DND-41 (cell line): ENCODE data around the gene ACR.

Source experiments
- ATAC-seq: fragments of 200-7000 bp; cut with Tn5 transposase; 3 replicates; pipeline ENCODE4 v1.9.1; 2021; ENCODE audit warnings: low read depth; ENCODE audit not compliant: insufficient read depth
- DNase-seq: peaks from one replicate; pipeline ENCODE4 v3.0.0-alpha.2; 2020
- H2AFZ ChIP-seq: 2 replicates; pipeline ENCODE4 v1.6.0; 2012; ENCODE audit warnings: low read depth, low read length
- H3K27ac ChIP-seq: 2 replicates; pipeline ENCODE4 v1.5.1; 2012; ENCODE audit warnings: low read length, inconsistent platforms
- H3K27me3 ChIP-seq: fragments of 200-600 bp; sonication (generic); 2 replicates; pipeline ENCODE4 v1.6.0; 2012; ENCODE audit warnings: low read length, mild to moderate bottlenecking, inconsistent platforms; ENCODE audit not compliant: insufficient read depth, poor library complexity
- H3K36me3 ChIP-seq: 2 replicates; pipeline ENCODE4 v1.5.1; 2012; ENCODE audit warnings: low read length, inconsistent platforms; ENCODE audit not compliant: insufficient read depth
- H3K4me1 ChIP-seq: 2 replicates; pipeline ENCODE4 v1.5.1; 2012; ENCODE audit warnings: mild to moderate bottlenecking, low read length; ENCODE audit not compliant: insufficient read depth
- H3K4me2 ChIP-seq: 2 replicates; pipeline ENCODE4 v1.6.0; 2012; ENCODE audit warnings: mild to moderate bottlenecking, moderate library complexity, low read length, inconsistent platforms; ENCODE audit not compliant: insufficient read depth
- H3K4me3 ChIP-seq, 2 experiments: fragments of 200-600 bp in 1 of 2; shearing (Covaris generic) in 1 of 2; 2 replicates each; pipeline ENCODE4 v1.5.1; 2012 to 2016; ENCODE audit warnings: inconsistent platforms in 2 of 2, low read length in 2 of 2, mild to moderate bottlenecking in 2 of 2, low read depth in 1 of 2, moderate library complexity in 1 of 2
- H3K79me2 ChIP-seq: 2 replicates; pipeline ENCODE4 v1.6.0; 2012; ENCODE audit warnings: low read length, inconsistent platforms; ENCODE audit not compliant: insufficient read depth
- H3K9ac ChIP-seq: 2 replicates; pipeline ENCODE4 v1.6.0; 2012; ENCODE audit warnings: low read depth, mild to moderate bottlenecking, inconsistent platforms, low read length, moderate library complexity
- H3K9me3 ChIP-seq: 2 replicates; pipeline ENCODE4 v1.5.1; 2012; ENCODE audit warnings: low read length, moderate library complexity, mild to moderate bottlenecking, inconsistent platforms; ENCODE audit not compliant: insufficient read depth, severe bottlenecking
- H4K20me1 ChIP-seq: 2 replicates; pipeline ENCODE4 v1.6.0; 2012; ENCODE audit warnings: low read length; ENCODE audit not compliant: insufficient read depth
- CTCF ChIP-seq: IDR thresholded peaks from 2 replicates; pipeline ENCODE4 v1.5.1; 2012; ENCODE audit warnings: borderline replicate concordance, low read length, moderate library complexity, mild to moderate bottlenecking; ENCODE audit not compliant: poor library complexity, severe bottlenecking; ENCODE audit errors: extremely low read depth
- EZH2 ChIP-seq: IDR thresholded peaks from 3 replicates; pipeline ENCODE4 v1.6.1; 2012; ENCODE audit warnings: borderline replicate concordance, low read depth, mild to moderate bottlenecking, moderate library complexity, low read length, inconsistent platforms; ENCODE audit not compliant: severe bottlenecking

ACR gene

GRCh38 chr22:50731811-50732624 lies 6.0 kb upstream of the ACR start:
- H4K20me1 ChIP-seq, result no peaks in the 10 kb centered on the region
- peak; percentile 95 for TF ChIP-seq CTCF
- no peak for TF ChIP-seq EZH2
- H3K36me3 ChIP-seq, result no peaks in the 10 kb centered on the region
- peak overlapping the region; percentile 80 for H2AFZ ChIP-seq
- DNase-seq, result peak; percentile 64
- peaks cover 8% of the 10 kb centered on the region for H3K4me1 ChIP-seq
- H3K4me2 ChIP-seq, result peak overlapping the region; percentile 16; the same call in 1 of the 2 replicates
- H3K9ac ChIP-seq, result peak overlapping the region; percentile 16; the same call in 1 of the 2 replicates
- H3K79me2 ChIP-seq, result no peaks in the 10 kb centered on the region
- H3K27me3 ChIP-seq, result no peaks in the 10 kb centered on the region
- H3K4me3 ChIP-seq, result no peak overlapping the region
- H3K27ac ChIP-seq, result no peak overlapping the region
- no peaks in the 10 kb centered on the region for H3K9me3 ChIP-seq
- ATAC-seq, result peak; percentile 97

GRCh38 chr22:50732681-50733080 lies 5.3 kb upstream of the ACR start:
- H4K20me1 ChIP-seq, result no peaks in the 10 kb centered on the region
- H3K27me3 ChIP-seq, result peaks cover 3% of the 10 kb centered on the region
- H3K4me2 ChIP-seq, result no peak overlapping the region
- H3K9ac ChIP-seq, result no peak overlapping the region
- DNase-seq (no peak), ATAC-seq (no peak)
- H3K36me3 ChIP-seq, result no peaks in the 10 kb centered on the region
- no peaks in the 10 kb centered on the region for H3K79me2 ChIP-seq
- H3K9me3 ChIP-seq, result no peaks in the 10 kb centered on the region
- TF ChIP-seq EZH2, result no peak
- no peak for TF ChIP-seq CTCF
- no peak overlapping the region for H3K4me3 ChIP-seq
- no peak overlapping the region for H2AFZ ChIP-seq
- H3K4me1 ChIP-seq, result peaks cover 8% of the 10 kb centered on the region
- no peak overlapping the region for H3K27ac ChIP-seq

- H3K4me1 ChIP-seq, result peaks cover 8% of the 10 kb centered on the region
- peaks cover 8% of the 10 kb centered on the region for H3K27me3 ChIP-seq
- H3K4me3 ChIP-seq, result no peak overlapping the region
These were observed 4.3 kb upstream of the ACR start for GRCh38 chr22:50733521-50734342.

More at GRCh38 chr22:50733521-50734342, 4.3 kb upstream of the ACR start:
- no peaks in the 10 kb centered on the region for H3K9me3 ChIP-seq
- DNase-seq, result no peak
- no peak overlapping the region for H2AFZ ChIP-seq
- H3K4me2 ChIP-seq, result no peak overlapping the region
- no peaks in the 10 kb centered on the region for H3K36me3 ChIP-seq
- no peaks in the 10 kb centered on the region for H4K20me1 ChIP-seq
- no peaks in the 10 kb centered on the region for H3K79me2 ChIP-seq
- H3K9ac ChIP-seq, result no peak overlapping the region
- no peak for ATAC-seq
- TF ChIP-seq CTCF (no peak), EZH2 (no peak)
- H3K27ac ChIP-seq, result no peak overlapping the region
